GM18873 (cell line): ENCODE results near the gene TAL2.

Source experiments
- ATAC-seq: cut with Tn5 transposase; IDR thresholded peaks from one replicate; pipeline ENCODE4 v1.9.1; 2021; ENCODE audit warnings: mild to moderate bottlenecking, moderate library complexity, moderate number of reproducible peaks; ENCODE audit not compliant: unreplicated experiment, low FRiP score

Gene TAL2

DNA sequence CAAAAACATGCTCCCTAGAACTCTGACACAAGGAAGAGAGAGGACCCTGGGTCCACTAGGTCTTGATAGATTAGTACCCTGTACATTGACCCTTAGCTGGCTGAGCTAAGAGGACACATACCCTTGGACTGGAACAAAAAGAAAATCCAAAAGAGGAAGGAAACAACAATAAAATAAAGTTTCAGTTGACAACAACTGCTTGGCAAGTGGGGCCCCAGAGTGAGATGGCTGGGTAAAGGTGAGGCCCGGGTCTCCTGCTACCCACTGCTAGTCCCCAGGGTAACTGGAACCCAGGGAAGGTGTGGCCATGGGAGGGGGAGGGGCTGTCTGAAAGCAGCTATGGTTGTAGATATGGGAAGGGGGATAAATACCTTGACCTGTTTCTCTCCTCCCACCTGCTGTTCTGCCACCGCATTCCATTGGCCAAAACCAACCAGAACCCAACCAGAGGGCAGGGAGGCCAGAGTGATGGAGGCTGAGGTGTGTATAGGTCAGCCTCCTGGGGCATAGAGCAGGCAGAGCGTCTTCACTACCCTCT is 11.7 kb downstream of the TAL2 start:
- ATAC-seq: no peak

GRCh38 chr9:105676351-105676923 is 14.2 kb downstream of the TAL2 start:
- no peak for ATAC-seq

DNA sequence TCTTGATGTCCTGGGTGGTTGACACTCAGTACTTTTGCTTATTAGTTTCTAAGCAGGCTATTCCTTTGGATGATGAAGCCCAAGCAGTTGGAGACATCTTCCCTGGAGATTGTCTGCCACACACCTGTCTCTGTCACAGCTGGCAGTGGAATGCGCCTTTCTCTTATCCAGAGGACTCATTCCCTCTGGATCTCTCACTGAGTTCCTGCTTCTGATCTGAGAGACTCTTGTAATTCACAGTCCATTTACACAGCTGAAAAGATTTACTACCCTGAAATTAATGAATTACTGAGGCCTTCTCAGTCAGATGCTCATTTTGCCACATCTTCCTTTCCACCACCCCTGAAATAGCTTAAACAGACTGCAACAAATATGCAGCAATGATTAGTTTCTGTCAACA is 15.9 kb downstream of the TAL2 start:
- no peak for ATAC-seq

DNA sequence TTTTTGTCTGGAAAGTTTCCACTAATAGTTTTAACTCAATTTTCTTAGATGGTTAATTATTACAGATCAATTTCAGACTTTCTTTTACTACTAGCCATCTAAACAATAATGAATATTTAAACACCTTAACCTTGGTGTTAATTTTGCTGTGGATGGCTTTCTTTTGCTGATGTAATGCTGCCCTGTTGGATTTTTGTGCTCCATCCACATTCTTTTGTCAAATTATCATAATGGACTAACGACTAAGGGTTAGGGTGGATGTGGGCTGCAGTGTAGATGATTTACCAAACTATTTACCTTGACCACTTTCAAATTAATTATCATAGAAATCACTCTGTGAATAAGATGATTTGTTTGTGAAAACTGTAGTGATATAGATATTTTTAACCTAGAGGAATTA is 16.5 kb downstream of the TAL2 start:
- no peak for ATAC-seq

DNA sequence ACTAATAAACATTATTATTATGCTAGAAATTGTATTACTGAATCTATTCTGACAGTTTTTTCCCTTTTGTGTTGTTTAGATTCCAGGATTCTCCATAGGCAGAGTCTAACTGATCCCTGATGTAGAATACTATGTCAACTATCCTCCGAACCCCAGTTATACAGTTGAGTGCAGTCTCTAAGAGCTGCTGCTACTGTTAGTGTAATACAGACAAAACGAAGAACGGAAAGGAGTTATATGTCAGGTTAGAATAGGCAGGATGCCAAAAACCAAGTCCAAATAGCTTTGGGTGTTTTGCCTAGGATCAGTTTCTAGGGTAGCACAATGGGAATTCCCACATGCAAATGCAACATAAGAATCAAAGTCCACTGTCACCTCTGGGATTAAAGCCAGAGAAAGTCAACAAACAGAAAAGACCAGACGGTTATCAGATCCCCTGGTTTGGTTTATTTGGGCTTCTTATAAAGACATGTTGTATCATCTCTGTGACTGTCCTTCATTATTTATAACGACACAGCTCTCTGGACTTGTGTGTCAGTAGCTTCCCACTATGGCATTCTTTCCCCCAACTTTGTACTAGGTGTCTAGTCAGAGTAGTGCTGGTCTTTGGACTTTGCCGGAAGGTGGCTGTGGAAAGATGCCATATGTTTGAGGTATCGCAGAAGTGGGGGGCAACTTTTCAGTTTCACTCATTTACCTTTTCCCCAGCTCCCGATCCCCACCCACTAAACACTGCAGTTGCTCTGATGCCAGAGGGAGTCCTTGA is 17.2 kb downstream of the TAL2 start:
- ATAC-seq: no peak

GRCh38 chr9:105681313-105681712 is 19.1 kb downstream of the TAL2 start:
- ATAC-seq: no peak

DNA sequence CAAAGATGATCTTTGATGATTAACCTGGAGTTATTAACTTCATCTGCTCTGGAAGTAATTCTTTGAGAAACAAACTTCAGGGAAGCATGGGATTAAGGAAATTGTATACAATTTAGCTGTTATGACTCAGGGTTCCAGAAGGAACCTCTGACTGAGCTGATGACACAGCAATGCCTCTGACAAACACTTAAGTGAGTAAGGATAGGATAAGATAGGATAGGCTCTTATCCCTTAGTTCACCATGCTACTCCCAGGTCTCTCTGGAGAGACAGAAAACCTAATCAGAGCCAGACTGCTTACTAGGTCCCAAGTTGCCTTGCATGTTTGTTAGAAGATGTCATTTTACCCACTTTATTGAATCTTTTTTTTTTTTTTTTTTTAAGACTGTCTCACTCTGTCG is 19.5 kb downstream of the TAL2 start:
- ATAC-seq: no peak

GRCh38 chr9:105683688-105684275 is 21.5 kb downstream of the TAL2 start:
- no peak for ATAC-seq

DNA sequence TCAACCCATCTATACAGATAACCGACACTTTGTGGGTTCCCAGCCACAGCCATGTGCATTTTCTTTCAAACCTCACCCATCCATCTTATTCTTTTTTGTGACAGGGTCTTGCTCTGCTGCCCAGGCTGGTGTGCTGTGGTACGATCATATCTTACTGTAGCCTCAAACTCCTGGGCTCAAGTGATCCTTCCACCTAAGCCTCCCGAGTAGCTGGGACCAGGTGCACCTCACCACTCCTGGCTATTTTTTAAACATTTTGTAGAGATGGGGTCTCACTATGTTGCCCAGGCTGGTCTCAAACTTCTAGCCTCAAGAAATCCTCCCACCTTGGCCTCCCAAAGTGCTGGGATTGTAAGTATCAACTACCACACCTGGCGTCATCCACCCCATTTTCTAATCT is 24.7 kb downstream of the TAL2 start:
- ATAC-seq: no peak

DNA sequence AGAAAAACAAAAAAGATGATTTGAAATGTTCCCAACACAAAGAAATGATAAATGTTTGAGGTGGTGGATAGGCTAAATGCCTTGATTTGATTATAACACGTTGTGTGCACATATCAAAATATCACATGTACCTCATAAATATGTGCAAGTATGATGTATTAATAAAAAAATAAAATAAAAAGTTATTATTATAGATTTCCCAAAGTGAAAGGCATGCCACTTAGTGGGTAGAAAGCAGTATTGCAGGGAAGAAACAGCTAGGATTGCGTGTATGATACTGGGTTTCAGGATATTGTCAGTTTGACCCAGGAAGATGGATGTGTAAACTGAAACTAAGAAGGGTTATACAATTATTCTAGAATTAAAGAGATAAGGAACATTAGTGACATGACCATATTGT is 28.5 kb downstream of the TAL2 start:
- ATAC-seq: no peak

DNA sequence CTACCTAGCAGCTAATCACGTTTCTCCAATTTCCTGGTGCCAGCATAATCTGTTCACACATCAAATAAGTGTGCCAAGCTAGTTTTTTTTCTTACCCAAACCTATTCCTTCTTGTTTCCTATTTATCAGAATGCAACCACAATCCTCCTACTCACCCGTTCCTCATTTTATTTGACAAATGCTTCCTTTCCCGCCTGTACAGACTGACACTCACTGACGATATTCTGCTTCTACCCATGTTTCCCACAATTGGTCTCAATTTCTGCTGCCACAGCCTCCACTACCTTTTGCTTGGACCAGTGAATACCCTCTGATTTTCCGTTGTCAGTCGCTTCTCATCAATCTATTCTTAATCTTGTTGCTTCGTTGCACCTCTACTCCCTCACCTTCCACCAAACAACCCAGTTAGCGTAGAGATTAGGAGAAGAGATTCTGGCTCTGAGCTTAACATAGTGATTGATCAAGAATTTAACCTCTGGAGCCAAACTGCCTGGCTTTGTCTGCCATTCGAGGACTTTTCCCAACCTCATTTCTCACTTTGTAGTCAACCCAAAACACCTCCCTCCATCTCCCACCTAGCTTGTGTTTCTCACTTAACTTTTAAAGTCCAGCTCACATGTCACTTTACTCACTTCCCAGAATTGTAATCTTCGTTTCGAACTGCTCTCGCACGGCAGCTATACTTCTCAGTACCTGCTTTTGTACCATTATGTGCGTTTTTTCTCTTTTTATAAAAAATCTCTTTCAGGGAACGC is 31.4 kb downstream of the TAL2 start:
- ATAC-seq: peak; percentile 31

- ATAC-seq: peak; percentile 42
These were observed 32.1 kb downstream of the TAL2 start, which contains the start of gene TMEM38B for GRCh38 chr9:105694190-105694847. TMEM38B (plus strand) TSS chr9:105694541; CDS start chr9:105694661, 120 bp downstream.

DNA sequence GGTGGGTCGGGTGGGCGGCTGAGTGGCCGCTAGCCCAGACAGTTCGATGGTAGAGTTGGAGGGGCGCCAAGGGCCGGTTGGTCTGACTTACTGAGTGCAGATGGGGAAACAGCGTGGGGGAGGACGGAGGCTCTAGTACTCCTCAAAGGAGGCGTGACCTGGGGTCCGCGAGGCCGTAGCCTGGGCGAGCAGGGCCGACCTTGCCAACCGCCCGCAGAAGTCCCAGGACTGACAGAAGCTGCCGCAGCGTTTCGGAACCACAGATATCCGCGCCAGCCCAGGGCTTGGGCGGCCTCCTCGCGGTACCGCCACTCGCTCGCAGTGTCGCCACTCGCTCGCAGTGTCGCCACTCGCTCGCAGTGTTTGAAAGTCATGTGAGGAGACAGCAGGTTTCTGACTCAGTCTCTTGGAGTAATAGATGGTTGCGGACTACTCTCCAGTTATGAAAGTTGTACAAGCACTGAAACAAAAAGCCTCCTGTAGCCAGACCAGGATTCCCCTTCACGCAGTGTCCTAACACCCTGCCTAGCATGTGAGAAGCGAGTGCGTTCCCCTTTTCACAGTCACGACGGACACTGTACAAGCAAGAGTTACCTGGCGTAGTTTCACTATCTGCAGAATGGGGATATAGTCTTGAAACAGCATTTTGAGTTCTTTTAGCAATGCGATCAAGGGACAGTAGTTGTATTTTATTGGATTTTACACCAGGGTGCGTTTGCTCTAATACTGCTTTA is 32.8 kb downstream of the TAL2 start:
- ATAC-seq: peak; percentile 66

GRCh38 chr9:105696219-105696793 is 34.0 kb downstream of the TAL2 start:
- ATAC-seq: no peak

GRCh38 chr9:105697871-105698270 is 35.6 kb downstream of the TAL2 start:
- no peak for ATAC-seq

DNA sequence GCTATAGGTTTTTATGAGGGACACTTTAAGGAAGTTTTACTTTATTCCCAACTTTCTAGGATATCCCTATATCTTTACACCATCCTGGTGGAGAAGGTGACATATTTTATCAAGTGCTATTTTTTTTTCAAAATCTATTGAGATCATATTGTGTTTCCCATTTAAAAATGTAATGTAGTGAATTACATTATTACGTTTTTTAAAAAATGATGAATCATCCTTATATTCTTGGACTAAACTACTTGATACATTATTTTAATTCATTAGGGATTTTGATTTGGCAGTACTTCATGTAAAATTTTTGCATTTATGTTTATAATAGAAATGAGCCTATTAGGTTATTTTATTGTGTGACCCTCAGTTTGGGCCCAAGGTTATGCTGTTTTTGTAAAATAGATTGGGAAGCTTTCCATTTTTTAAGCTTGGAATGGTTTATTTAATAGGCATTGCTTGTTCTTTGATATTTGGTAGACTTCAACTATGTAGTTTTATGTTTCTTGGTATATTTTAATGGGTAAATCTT is 36.2 kb downstream of the TAL2 start:
- no peak for ATAC-seq

- ATAC-seq: no peak
These were observed 38.4 kb downstream of the TAL2 start for GRCh38 chr9:105700668-105701067.

- ATAC-seq: no peak
These were observed 38.9 kb downstream of the TAL2 start for GRCh38 chr9:105701145-105701544.

DNA sequence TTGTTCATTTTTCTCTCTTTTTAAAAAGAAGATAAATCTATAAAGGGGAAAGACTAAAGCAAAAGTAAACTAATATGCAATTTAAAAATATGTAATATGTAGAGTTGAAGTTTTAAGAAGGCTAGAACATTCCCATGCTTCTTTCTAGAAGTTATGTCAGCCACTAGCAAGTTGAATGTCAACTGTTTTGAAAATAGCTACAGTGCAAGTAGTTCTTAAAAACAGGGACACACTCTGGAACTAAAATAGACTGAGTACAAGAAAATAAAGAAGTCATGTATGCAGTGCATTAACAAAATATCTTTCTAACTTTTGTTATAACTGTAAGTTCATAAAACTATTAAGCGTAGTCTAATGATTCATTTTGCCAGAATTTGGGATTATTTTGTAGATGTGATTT is 40.0 kb downstream of the TAL2 start:
- ATAC-seq: no peak
